HG03064 (cell line): ENCODE results near the gene RHOBTB1.
"Not testable (repeated sequence)": the region's sequence is repeated elsewhere in the genome, so short reads cannot be mapped to it uniquely, and the experiment has no call there.

Experiments used
- ATAC-seq: cut with Tn5 transposase; IDR thresholded peaks from one replicate; pipeline ENCODE4 v1.9.1; 2021; ENCODE audit warnings: low read depth; ENCODE audit not compliant: unreplicated experiment

Gene RHOBTB1

DNA sequence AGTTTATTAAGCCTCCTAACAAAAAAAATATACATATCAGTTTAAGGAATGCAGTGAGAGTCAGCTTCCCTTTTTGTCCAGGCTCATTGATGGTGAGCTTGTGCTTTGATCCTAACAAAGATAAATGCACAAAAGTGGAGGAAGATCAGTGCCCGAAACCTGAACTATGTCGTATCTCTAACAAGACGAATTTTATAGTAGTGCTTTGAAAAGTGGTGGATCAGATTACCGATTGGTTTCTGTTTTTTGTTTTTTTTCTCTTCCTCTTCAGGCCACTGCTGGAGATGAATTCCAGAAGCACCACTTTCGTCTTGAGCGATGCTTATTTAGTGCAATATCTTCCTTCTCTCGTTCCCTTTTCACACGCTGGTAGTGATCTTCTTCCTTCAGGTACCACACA is 72.8 kb downstream of the RHOBTB1 start:
- ATAC-seq = no peak

DNA sequence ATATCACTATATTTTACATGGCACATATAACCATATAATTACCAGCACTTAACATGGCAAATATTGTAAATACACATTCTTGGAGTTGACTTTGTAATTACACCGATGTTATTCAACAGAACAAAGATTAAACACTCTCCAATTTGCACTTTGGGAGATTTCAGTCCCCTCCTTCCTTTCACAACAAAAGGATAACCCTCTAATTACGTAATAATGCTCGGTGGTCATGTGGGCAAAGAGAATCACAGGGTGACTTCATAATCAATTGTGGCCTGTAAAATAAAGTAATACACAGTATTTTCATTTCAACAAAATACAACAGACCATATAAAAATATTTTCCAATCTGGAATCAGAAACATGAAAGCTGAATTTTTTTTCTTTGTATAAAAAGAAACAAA is 73.2 kb downstream of the RHOBTB1 start:
- no peak for ATAC-seq

DNA sequence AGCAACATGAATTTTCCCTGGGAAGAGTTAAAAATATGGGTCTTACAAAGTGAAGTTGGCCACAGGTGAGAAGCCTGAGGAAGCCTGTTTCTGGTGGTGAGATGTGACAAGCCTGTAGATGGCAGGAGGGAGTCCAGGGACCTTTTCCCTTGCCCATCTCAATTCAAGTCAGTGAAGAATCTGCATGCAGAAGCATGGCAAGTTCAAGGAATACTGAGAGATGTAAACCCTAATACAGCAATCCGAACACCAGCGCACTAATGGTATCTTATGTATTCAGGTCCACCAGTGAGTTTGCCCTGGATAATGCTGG is 73.6 kb downstream of the RHOBTB1 start:
- ATAC-seq = no peak

DNA sequence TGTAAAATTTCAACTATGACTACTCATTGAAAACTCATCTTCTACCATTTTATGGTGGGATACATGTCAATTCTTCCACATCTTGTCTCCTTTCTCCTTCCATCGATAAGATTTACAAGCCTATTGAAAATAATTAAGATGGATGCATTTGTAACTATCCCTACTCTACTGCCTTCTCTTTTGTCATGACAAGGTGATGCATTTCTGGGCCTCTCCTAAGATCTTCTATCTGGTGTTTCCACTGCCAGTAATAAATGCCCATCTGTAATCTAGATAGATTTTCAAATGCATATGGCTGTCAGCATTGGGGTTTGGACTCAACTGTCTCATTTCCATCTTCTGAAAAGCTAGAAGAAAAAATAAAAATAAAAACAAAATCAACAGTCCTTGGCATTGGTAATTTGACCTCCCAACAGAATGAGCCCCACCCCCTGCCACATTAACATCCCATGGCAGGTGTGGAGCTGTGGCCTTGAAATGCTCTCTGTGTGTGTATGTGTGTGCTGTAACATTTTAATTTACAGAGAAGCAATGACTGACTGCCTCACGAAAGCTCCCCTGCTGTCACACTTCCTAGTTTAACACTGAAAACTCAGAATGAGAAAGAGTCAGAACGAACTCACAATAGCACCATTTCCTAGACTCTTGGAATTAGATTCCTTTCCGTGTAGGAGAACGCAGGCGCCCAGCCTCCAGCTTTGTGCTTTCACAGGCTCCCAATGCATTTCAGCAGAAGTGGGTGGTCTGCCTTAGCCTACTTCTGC is 74.2 kb downstream of the RHOBTB1 start:
- no peak for ATAC-seq

DNA sequence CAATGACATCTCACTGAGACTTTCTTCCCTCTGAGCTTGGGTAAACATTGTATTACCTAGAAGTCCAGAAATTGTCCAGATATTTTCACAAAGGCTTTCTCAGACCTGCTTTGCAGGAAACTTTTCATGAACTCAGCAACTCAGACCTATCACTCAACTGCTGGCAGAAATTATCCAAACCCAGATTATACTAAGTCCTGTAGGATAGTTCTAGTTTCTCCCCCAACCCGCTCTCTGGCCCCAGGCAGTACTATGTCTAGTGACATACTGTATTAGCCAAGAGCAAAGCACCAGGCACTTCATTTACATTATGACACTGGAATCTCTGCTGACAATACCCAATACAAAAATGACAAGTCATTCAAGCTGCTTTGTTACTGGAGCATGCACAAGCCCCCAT is 75.0 kb downstream of the RHOBTB1 start:
- no peak for ATAC-seq

DNA sequence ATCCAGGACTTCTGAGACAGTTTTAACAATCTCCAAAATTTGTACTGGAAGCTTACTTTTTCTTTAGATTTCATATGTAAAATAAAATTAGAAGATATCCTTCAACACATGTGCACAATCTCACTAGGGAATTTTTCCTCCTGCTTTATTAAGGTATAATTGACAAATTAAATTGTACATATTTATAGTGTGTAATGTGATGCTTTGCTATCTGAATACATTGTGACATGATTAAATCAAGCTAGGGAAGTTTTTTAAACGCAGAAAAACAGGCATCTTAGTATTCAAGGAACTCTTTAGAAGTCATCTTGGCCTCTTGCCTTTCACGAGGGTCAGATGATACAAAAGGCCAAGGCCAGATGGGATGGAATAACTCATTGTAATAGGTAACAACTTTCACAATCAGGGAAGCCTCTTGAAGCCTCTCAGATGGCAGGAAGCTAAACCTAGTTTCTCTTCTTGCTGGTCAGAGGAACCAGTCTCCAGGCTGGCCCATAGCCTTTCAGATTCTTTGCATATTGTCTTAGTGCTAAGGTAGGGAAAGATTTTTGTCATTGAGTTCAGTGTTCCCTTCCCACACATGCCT is 78.7 kb downstream of the RHOBTB1 start:
- ATAC-seq = no peak

DNA sequence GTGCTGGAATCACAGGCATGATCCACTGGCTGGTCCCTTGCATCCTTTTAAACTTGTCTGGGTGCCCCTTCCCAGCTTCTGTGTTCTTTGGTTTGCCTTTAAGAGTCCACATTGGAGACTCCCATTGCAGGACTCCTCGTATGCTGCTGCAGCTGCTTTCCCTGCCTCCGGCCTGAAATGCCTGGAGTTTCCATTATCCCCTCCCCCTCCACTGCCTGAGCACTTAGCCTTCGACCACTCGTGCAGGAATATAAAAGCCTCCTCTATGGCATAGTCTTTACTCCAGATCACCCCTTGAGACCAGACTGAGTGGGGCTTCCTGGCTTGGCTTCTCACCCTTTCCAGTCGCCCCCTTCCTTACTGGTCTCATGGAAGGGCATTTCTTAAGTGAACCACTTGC is 80.2 kb downstream of the RHOBTB1 start:
- no peak for ATAC-seq

DNA sequence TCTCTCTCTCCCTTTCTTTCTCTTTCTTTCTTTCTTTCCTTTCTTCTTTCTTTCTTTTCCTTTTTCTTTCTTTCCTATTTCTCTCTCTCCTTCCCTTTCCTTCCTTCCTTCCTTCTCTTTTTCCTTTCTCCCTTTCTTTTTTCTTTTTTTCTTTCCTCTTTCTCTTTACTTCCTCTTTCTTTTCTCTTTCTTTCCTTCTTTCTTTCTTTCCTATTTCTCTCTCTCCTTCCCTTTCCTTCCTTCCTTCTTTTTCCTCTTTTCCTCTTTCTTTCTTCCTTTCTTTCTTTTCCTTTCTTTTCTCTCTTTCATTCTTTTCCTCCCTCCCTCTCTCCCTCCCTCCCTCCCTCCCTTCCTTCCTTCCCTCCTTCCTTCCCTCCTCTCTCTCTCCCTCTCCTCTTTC is 81.5 kb downstream of the RHOBTB1 start:
- ATAC-seq = no peak

DNA sequence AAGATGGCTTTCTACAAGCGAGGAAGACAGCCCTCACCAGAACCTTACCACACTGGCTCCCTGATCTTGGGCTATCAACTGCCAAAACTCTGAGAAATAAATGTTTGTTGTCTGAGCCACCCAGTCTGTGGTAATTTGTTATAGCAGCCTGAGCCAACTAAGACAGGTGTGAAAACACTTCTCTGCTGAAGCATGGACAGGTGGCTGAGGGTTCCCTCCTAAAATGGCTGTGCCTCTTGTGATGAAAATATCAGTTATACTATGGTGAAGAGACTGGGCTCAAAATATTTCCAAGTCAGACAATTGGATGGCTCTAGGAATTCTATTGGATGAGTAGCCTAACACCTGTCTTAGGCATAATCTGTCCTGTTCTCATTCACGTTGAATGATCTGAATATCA is 87.6 kb downstream of the RHOBTB1 start:
- no peak for ATAC-seq

DNA sequence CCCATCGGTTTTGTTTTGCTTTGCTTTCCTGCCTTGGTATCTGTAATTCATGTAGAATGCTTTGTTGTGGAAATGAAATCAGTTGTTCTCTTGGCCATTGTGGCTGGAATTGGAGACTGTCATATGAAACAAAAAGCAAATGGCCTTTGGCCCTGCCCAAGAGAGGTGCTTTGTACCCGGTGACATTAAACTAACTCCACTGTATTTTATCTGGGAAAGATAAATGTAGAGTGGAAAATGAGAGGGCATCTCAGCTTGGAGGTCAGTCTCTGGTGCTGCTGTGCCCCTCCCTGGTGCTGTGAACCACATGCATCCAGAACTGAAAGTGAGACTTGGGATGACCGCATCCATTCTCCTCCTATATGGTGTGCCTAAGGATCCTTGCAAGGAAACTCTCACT is 90.3 kb downstream of the RHOBTB1 start:
- no peak for ATAC-seq

DNA sequence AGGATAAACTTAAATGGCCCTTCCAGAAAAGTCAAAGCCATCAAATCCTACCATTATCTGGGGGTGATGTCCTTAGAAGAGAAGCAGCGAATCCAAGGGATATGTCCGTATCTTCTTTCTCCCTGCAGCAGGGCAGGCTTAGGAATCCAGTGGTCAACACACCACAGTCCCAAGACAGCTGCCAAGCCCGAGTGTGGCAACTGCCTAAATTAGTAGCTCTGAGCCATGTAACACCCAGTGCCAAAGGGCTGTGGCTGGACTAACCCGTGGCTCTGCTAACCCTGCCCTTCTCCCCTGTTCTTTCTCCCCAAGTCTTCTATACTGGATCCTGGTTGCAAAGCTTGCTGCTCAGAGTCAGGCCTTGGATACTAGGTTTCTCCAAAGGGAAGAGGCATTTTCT is 90.9 kb downstream of the RHOBTB1 start:
- no peak for ATAC-seq

DNA sequence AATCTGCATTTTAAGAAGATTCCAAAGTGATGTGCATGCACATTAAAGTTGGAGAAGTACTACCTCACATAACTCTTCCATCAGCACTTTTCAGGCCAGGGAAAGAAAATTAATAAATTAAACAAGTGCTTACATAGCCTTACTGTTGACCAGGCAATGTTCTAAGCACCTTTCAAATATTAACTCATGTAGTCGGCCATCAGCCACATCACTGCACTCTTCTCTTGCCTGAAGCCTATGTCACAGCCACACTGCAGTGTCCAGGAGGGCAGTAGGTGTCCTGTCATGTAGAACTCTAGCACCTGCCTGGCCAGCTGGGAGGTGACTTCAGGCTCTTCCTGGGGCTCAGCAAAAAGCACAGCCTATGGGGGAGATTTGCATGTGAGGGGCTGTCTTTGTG is 94.2 kb downstream of the RHOBTB1 start:
- no peak for ATAC-seq

DNA sequence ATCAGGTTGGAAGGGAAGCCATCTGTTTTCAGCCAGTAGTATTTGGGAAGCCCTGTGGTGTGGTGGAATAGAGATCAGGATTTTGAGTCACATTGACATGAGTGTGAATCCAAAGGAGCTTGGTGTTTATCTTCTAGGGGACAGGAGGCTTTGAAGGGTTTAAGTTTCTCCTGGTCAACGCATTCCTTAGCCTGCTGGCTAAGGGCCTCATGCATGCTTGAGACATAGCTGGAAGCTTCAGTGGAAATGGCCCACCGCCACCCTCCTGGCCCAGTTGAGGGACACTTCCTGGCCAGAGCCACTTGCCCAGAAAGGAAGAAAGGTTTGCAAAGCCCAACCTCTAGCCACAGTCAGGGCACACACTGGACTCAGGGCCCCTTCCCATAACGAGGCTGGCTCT is 94.8 kb downstream of the RHOBTB1 start:
- no peak for ATAC-seq

DNA sequence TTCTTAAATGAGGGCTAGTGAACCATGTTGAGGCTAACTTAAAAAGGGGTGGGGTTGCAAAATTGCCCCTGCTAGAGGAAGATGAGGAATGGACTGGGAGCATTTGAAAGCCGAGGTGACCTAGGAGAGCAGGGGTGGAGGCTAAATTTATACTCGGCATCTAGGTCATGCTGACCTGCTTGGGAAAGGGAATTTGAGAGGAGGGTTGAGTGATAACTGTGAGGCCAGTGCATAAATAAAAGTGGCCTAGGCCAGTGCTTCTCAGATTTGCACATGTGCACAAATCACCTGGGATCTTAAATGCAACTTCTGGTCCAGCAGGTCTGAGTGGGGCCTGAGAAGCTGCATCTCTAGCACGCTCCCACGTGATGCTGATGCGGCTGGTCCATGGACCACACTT is 95.3 kb downstream of the RHOBTB1 start:
- ATAC-seq = no peak

DNA sequence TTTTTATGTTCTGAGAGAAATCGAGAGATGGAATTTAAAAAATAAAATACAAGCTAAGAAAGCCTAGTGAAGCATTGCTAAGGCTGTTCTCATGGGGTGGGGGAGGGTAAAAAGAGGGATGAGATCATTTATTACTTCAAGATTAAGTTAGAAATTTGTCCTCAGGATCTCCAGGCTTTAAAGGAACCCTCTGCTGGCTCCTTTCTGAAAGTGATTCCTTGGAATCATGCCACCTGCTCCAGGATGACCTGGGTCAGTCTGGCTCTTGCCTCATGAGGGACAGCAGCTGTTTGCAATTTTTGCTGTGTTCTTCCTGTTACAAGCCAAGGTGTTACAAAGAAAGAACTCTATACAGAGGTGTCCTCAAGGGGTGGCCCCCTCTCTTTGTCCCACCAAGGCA is 95.9 kb downstream of the RHOBTB1 start:
- no peak for ATAC-seq

DNA sequence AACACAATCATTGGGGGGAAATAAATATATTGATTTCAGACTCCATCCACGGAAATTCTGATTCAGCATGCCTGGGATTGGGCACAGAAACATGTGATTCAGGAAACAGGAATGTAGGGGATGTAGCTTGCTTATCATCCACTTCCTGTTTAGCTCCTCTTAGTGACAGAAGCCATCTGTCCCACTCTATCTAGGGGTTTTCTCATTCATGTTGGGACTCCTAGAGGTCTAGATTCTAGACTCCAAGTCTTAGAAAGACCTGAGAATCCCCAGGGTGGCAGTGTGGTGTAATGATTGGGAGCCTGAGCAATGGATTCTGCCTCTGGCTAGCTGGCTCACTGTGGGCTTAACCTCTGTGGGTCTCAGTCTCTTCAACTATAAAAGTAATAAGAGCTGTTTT is 97.8 kb downstream of the RHOBTB1 start:
- no peak for ATAC-seq

DNA sequence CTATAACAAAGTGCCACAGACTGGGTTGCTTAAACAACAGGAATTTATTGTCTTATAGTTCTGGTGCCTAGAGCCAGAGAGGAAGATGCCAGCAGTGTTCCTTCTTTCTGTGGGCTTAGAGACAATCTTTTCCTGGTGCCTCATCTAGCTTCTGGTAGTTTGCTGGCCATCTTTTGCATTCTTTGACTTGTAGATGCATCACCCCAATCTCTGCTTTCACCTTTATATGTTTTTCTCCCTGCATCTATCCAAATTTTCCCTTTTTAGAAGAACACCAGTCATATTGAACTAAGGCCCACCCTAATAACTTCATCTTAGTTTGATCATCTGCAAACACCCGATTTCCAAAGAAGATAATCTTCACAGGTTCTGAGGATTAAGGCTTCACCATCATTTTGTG is 98.9 kb downstream of the RHOBTB1 start:
- no peak for ATAC-seq

DNA sequence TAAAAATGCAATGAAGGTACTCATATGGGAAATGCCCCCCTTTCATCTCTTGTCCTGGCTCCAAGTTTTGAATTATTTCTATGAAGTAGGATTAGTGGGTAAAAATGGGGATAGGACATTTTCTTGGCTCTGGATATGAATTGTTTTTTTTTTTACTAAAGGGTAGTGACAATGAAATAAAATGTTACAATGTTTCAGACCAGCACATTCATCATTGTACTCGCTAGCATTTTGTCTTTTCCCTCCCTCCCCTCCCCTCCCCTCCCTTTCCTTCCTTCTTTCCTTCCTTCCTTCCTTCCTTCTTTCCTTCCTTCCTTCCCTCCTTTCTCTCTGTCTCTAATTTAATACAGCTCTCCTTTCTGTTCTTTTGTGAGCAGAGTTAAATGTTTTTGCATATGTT is 101.3 kb downstream of the RHOBTB1 start:
- ATAC-seq = no peak

DNA sequence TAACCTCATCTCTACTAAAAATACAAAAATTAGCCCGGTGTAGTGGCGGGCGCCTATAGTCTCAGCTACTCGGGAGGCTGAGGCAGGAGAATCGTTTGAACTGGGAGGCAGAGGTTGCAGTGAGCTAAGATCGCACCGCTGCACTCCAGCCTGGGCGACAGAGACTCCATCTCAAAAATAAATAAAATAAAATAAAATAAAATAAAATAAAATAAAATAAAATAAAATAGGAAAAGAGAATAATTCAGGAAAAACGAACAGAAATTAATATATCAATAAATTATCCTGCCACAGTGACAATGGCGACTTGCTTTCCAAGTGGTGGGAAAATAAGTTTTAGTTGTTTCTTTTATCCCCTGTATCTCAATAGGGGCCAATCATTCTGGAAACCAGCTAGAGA is 102.8 kb downstream of the RHOBTB1 start:
- not testable (repeated sequence) for ATAC-seq

DNA sequence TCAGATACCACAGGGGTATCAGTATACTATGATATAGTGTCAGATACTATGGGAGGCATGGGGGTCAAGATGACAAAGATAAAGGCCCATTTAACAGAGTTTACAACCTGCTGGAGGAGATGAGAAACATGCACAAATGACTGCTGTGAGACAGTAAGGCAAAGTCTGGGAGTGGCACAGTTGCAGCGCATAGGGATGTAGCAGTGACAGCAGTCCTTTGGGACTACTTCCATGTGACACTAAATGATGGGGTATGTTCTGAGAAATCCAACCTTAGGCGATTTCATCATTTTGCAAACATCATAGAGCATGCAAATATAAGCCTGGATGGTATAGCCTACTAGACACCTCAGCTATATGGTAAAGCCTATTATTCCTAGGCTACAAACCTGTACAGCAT is 108.9 kb downstream of the RHOBTB1 start:
- ATAC-seq = no peak

DNA sequence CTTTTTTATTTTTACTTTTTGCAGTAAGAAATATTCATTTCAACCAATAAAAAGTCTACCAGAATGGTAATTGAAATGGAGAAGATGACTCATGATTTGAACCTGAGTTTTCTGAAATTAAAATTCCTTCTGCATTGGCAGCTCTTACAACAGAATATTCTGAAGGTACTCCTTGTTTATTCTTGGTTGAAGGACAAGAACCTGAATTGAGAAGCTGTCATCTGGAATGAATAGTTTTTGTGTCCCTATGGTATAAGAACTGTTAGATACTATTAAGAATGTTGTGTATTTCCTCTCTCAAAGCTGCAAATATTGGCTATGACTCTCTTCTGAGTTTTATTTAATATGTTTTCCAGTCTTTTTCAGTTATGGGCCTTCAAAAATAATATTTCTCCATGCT is 109.6 kb downstream of the RHOBTB1 start:
- ATAC-seq = no peak

DNA sequence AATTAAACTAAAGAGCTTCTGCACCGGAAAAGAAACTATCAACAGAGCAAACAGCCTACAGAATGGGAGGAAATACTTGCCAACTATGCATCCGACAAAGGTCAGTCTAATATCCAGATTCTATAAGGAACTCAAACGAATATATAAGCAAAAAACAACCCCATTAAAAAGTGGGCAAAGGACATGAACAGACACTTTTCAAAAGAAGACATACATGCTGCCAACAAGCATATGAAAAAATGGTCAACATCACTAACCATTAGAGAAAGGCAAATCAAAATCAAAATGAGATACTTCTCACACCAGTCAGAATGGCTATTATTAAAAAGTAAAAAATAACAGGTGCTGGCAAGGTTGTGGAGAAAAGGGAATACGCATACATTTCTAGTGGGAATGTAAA is 111.8 kb downstream of the RHOBTB1 start:
- not testable (repeated sequence) for ATAC-seq

DNA sequence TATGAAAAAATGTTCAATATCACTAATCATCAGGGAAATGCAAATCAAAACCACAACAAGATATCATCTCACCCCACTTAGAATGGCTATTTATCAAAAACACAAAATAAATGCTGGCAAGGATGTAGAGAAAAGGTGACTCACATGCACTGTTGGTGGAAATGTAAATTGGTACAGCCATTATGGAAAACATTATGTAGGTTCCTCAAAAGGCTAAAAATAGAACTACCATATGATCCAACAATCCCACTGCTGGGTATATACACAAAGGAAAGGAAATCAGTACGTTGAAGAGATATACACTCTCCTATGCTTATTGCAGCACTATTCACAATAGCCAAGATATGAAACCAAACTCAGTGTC is 115.5 kb downstream of the RHOBTB1 start:
- no peak for ATAC-seq
